ENCODE results near the gene RAB8B.

The RAB8B gene

DNA sequence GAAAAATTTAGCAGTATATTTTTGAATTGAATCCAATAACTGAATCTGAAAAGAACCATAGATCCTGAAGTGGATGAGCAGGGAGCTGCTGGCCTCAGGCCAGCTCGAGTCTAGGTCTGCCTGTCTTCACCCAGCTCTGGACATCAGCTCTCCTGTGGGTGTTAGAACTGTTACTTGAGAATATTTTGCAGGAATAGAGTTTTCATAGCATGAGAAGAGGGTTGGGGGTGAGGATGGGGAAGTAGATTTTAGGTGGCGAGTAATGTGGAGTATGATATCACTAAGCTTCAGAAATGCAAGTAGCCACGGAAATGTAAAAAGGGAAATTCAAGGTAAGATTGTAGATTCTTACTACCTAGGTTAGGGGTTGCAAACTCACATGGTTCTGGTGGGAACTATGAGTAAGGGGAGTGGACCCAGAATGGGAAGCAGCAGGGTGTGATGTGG lies 6.2 kb downstream of the RAB8B start:
- Histone ChIP-seq H3K4me3 (ENCODE audit: low read length in 2 of 2) (no peak overlapping the region), H2BK5ac (ENCODE audit: low read length) (no peak overlapping the region), H3K14ac (ENCODE audit: low read length) (no peak overlapping the region), H3K4ac (ENCODE audit: low read length) (no peak overlapping the region), H2AFZ (ENCODE audit: low read length) (no peak overlapping the region), H3K27me3 (ENCODE audit: control insufficient read depth in 3 of 3, insufficient read depth in 3 of 3, low read depth in 1 of 3, low read length in 3 of 3) (no peaks in the 10 kb centered on the region), H3K4me1 (ENCODE audit: control insufficient read depth in 2 of 2, insufficient read depth in 1 of 2, low read depth in 1 of 2, low read length in 2 of 2) (peaks cover 10 to 16% of the 10 kb centered on the region in 2 donors), H2BK120ac (ENCODE audit: low read depth, low read length) (no peak overlapping the region), H3K9me3 (replicated peaks in 1 of 2; ENCODE audit: control insufficient read depth in 2 of 2, insufficient read depth in 1 of 2, low read depth in 1 of 2, low read length in 2 of 2) (no peaks in the 10 kb centered on the region), H4K8ac (ENCODE audit: low read depth, low read length) (no peak overlapping the region), H2BK15ac (ENCODE audit: low read length) (no peak overlapping the region), H3K36me3 (replicated peaks in 1 of 2; ENCODE audit: control insufficient read depth in 2 of 2, insufficient read depth in 2 of 2, low read length in 2 of 2) (peaks cover 2 to 7% of the 10 kb centered on the region in 2 donors), H3K79me1 (ENCODE audit: low read depth, low read length) (no peaks in the 10 kb centered on the region), H3K18ac (ENCODE audit: low read length) (no peak overlapping the region), H3K23ac (ENCODE audit: low read depth, low read length, poor library complexity) (no peak overlapping the region), H3K4me2 (ENCODE audit: insufficient read depth, low read length, poor library complexity, severe bottlenecking) (no peak overlapping the region), H4K91ac (ENCODE audit: low read depth, low read length, poor library complexity) (no peak overlapping the region), H3K9ac (ENCODE audit: low read depth, low read length, poor library complexity) (no peak overlapping the region), H2BK12ac (ENCODE audit: low read length) (no peak overlapping the region), H3K27ac (replicated peaks; ENCODE audit: low read length) (no peak overlapping the region), H2AK5ac (ENCODE audit: low read depth, low read length) (no peak overlapping the region)
- 100% methylated on average over 1 of the region's 3 CpGs for WGBS, 2 donors (ENCODE audit: extremely low coverage in 2 of 2, insufficient read length in 2 of 2, insufficient replicate concordance in 1 of 2)
- no peak for DNase-seq (ENCODE audit: low spot score)

- Histone ChIP-seq H2BK5ac (ENCODE audit: low read length) (no peak overlapping the region), H3K27ac (replicated peaks; ENCODE audit: low read length) (no peak overlapping the region), H3K36me3 (replicated peaks in 1 of 2; ENCODE audit: control insufficient read depth in 2 of 2, insufficient read depth in 2 of 2, low read length in 2 of 2) (peaks cover 2 to 13% of the 10 kb centered on the region in 2 donors), H3K9me3 (replicated peaks in 1 of 2; ENCODE audit: control insufficient read depth in 2 of 2, insufficient read depth in 1 of 2, low read depth in 1 of 2, low read length in 2 of 2) (no peaks in the 10 kb centered on the region), H3K79me1 (ENCODE audit: low read depth, low read length) (no peaks in the 10 kb centered on the region), H4K8ac (ENCODE audit: low read depth, low read length) (no peak overlapping the region), H3K23ac (ENCODE audit: low read depth, low read length, poor library complexity) (no peak overlapping the region), H3K4me2 (ENCODE audit: insufficient read depth, low read length, poor library complexity, severe bottlenecking) (no peak overlapping the region), H2BK15ac (ENCODE audit: low read length) (no peak overlapping the region), H3K27me3 (ENCODE audit: control insufficient read depth in 3 of 3, insufficient read depth in 3 of 3, low read depth in 1 of 3, low read length in 3 of 3) (no peaks in the 10 kb centered on the region), H3K4me3 (ENCODE audit: low read length in 2 of 2) (no peak overlapping the region), H3K4ac (ENCODE audit: low read length) (no peak overlapping the region), H3K4me1 (ENCODE audit: control insufficient read depth in 2 of 2, insufficient read depth in 1 of 2, low read depth in 1 of 2, low read length in 2 of 2) (peaks cover 9 to 16% of the 10 kb centered on the region in 2 donors), H3K14ac (ENCODE audit: low read length) (no peak overlapping the region), H2BK12ac (ENCODE audit: low read length) (no peak overlapping the region), H4K91ac (ENCODE audit: low read depth, low read length, poor library complexity) (no peak overlapping the region), H3K18ac (ENCODE audit: low read length) (no peak overlapping the region), H2BK120ac (ENCODE audit: low read depth, low read length) (no peak overlapping the region), H2AK5ac (ENCODE audit: low read depth, low read length) (no peak overlapping the region), H2AFZ (ENCODE audit: low read length) (no peak overlapping the region), H3K9ac (ENCODE audit: low read depth, low read length, poor library complexity) (no peak overlapping the region)
- WGBS, 2 donors (ENCODE audit: extremely low coverage in 2 of 2, insufficient read length in 2 of 2, insufficient replicate concordance in 1 of 2): no CpG with 5 or more reads among the region's 1 CpG
- DNase-seq (ENCODE audit: low spot score): no peak
Measured at GRCh38 chr15:63196842-63197241, 7.4 kb downstream of the RAB8B start.

- no peak overlapping the region for H3K27ac ChIP-seq (replicated peaks; ENCODE audit: low read length)
- no peak overlapping the region for H3K4me2 ChIP-seq (ENCODE audit: insufficient read depth, low read length, poor library complexity, severe bottlenecking)
- no peak overlapping the region for H4K8ac ChIP-seq (ENCODE audit: low read depth, low read length)
- H3K18ac ChIP-seq (ENCODE audit: low read length): no peak overlapping the region
- H3K27me3 ChIP-seq (ENCODE audit: control insufficient read depth in 3 of 3, insufficient read depth in 3 of 3, low read depth in 1 of 3, low read length in 3 of 3): no peaks in the 10 kb centered on the region
- no peak overlapping the region for H2AK5ac ChIP-seq (ENCODE audit: low read depth, low read length)
- H3K79me1 ChIP-seq (ENCODE audit: low read depth, low read length): no peaks in the 10 kb centered on the region
- H4K91ac ChIP-seq (ENCODE audit: low read depth, low read length, poor library complexity): no peak overlapping the region
- no peak overlapping the region for H3K14ac ChIP-seq (ENCODE audit: low read length)
- no peak overlapping the region for H2BK5ac ChIP-seq (ENCODE audit: low read length)
- H3K9ac ChIP-seq (ENCODE audit: low read depth, low read length, poor library complexity): no peak overlapping the region
- no peak overlapping the region for H2AFZ ChIP-seq (ENCODE audit: low read length)
- no peak overlapping the region for H2BK12ac ChIP-seq (ENCODE audit: low read length)
- no peak overlapping the region for H2BK15ac ChIP-seq (ENCODE audit: low read length)
- H3K4me1 ChIP-seq (ENCODE audit: control insufficient read depth in 2 of 2, insufficient read depth in 1 of 2, low read depth in 1 of 2, low read length in 2 of 2): peaks cover 13 to 15% of the 10 kb centered on the region in 2 donors
- no peak overlapping the region for H3K4ac ChIP-seq (ENCODE audit: low read length)
- WGBS, 2 donors (ENCODE audit: extremely low coverage in 2 of 2, insufficient read length in 2 of 2, insufficient replicate concordance in 1 of 2): no CpG with 5 or more reads among the region's 1 CpG
- no peaks in the 10 kb centered on the region for H3K9me3 ChIP-seq (replicated peaks in 1 of 2; ENCODE audit: control insufficient read depth in 2 of 2, insufficient read depth in 1 of 2, low read depth in 1 of 2, low read length in 2 of 2)
- no peak overlapping the region for H3K4me3 ChIP-seq (ENCODE audit: low read length in 2 of 2)
- H3K36me3 ChIP-seq (replicated peaks in 1 of 2; ENCODE audit: control insufficient read depth in 2 of 2, insufficient read depth in 2 of 2, low read length in 2 of 2): peaks cover 2 to 13% of the 10 kb centered on the region in 2 donors
- DNase-seq (ENCODE audit: low spot score): no peak
- no peak overlapping the region for H2BK120ac ChIP-seq (ENCODE audit: low read depth, low read length)
- H3K23ac ChIP-seq (ENCODE audit: low read depth, low read length, poor library complexity): no peak overlapping the region
Measured at GRCh38 chr15:63197626-63198025, 8.2 kb downstream of the RAB8B start.

DNA sequence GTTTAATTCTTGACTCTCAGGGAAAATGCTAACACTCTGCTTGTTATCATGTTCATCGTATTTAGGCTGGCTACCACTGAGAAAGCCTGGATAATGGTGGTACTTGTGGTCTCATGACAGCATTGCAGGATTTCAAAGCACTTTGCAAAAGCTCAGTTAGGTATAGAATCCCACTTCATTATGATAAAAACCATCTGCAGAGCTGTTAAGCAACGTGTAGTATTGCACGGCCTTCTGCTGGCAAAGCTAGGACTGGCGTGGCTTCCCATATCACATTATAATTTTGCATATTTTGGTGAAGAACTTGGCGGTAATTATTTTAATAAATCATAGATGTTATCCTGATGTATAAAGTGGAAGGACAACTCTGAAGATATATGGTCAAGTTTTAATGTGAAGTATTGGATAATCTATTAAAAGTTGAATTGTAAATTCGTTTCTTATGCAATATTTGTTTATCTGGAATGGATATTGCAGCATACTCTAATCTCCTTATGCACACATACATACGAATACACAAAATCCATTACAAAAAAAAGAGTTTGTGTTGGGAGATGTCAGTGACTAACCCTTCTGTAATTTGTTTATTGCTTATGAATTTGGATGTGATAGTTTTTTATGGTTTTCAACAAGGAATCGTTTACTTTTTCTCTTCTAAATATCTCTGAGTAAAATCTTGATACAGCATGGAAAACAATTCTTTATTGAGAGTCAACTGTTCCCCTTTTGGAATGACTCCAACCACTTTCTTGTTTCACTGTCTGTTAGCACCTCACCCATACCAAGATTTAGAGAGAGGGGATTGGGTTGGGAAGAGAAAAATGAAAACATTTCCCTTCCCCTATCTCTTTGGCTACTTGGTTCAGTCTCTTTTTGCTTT lies 9.2 kb downstream of the RAB8B start:
- H3K36me3 ChIP-seq (replicated peaks in 1 of 2; ENCODE audit: control insufficient read depth in 2 of 2, insufficient read depth in 2 of 2, low read length in 2 of 2): peaks cover 2 to 13% of the 10 kb centered on the region in 2 donors
- peaks cover 13 to 17% of the 10 kb centered on the region in 2 donors for H3K4me1 ChIP-seq (ENCODE audit: control insufficient read depth in 2 of 2, insufficient read depth in 1 of 2, low read depth in 1 of 2, low read length in 2 of 2)
- no peak overlapping the region for H3K27ac ChIP-seq (replicated peaks; ENCODE audit: low read length)
- H3K23ac ChIP-seq (ENCODE audit: low read depth, low read length, poor library complexity): no peak overlapping the region
- no peak overlapping the region for H3K4me3 ChIP-seq (ENCODE audit: low read length in 2 of 2)
- H2AFZ ChIP-seq (ENCODE audit: low read length): no peak overlapping the region
- H4K91ac ChIP-seq (ENCODE audit: low read depth, low read length, poor library complexity): no peak overlapping the region
- no peaks in the 10 kb centered on the region for H3K27me3 ChIP-seq (ENCODE audit: control insufficient read depth in 3 of 3, insufficient read depth in 3 of 3, low read depth in 1 of 3, low read length in 3 of 3)
- H3K4ac ChIP-seq (ENCODE audit: low read length): no peak overlapping the region
- no peak overlapping the region for H2BK12ac ChIP-seq (ENCODE audit: low read length)
- no peak overlapping the region for H2AK5ac ChIP-seq (ENCODE audit: low read depth, low read length)
- no peak overlapping the region for H3K14ac ChIP-seq (ENCODE audit: low read length)
- no CpG with 5 or more reads among the region's 8 CpGs for WGBS, 2 donors (ENCODE audit: extremely low coverage in 2 of 2, insufficient read length in 2 of 2, insufficient replicate concordance in 1 of 2)
- H3K9ac ChIP-seq (ENCODE audit: low read depth, low read length, poor library complexity): no peak overlapping the region
- no peaks in the 10 kb centered on the region for H3K9me3 ChIP-seq (replicated peaks in 1 of 2; ENCODE audit: control insufficient read depth in 2 of 2, insufficient read depth in 1 of 2, low read depth in 1 of 2, low read length in 2 of 2)
- DNase-seq (ENCODE audit: low spot score): no peak
- H3K79me1 ChIP-seq (ENCODE audit: low read depth, low read length): no peaks in the 10 kb centered on the region
- no peak overlapping the region for H4K8ac ChIP-seq (ENCODE audit: low read depth, low read length)
- no peak overlapping the region for H2BK5ac ChIP-seq (ENCODE audit: low read length)
- H3K18ac ChIP-seq (ENCODE audit: low read length): no peak overlapping the region
- no peak overlapping the region for H3K4me2 ChIP-seq (ENCODE audit: insufficient read depth, low read length, poor library complexity, severe bottlenecking)
- no peak overlapping the region for H2BK15ac ChIP-seq (ENCODE audit: low read length)
- H2BK120ac ChIP-seq (ENCODE audit: low read depth, low read length): no peak overlapping the region

Data from neuronal stem cell (in vitro differentiated cells).